Right atrium auricular region (tissue), 2 donors: ENCODE data around the gene PEPD. TPM values are rescaled to one million over a fixed set of nuclear protein-coding genes. Genes with fewer than 3 reads are reported as not detected.

Experiments used
- DNase-seq: peaks from one replicate; pipeline ENCODE4 v3.0.0-alpha.2; 2019; ENCODE audit warnings: low spot score
- H3K27ac ChIP-seq, 2 donors: fragments of 200-600 bp; sonication (generic); 1 replicate in 1 of 2; 2 replicates in 1 of 2; pipeline ENCODE4 v1.5.1; 2016 to 2019
- H3K27me3 ChIP-seq, 2 donors: fragments of 200-600 bp; sonication (generic); one replicate each; pipeline versions ENCODE4 v1.5.1 to v1.6.0; 2017 to 2019
- H3K36me3 ChIP-seq: fragments of 200-600 bp; sonication (generic); one replicate; pipeline ENCODE4 v1.5.1; 2016
- H3K4me1 ChIP-seq, 2 donors: fragments of 200-600 bp; sonication (generic); one replicate each; pipeline versions ENCODE4 v1.5.1 to v1.6.0; 2017 to 2019
- H3K4me3 ChIP-seq, 2 donors: fragments of 200-600 bp; sonication (generic); 1 replicate in 1 of 2; 2 replicates in 1 of 2; pipeline ENCODE4 v1.5.1; 2017 to 2019; ENCODE audit warnings: mild to moderate bottlenecking in 1 of 2, moderate library complexity in 1 of 2
- H3K9me3 ChIP-seq, 2 donors: fragments of 200-600 bp; sonication (generic); one replicate each; pipeline ENCODE4 v1.5.1; 2019
- total RNA-seq, 2 donors: library from RNA; depleted of rRNA; stranded (reverse); fragments of >200 nt; gene quantifications; one replicate each; pipeline ENCODE4 v1.1.0, GENCODE V29; 2016
- TF ChIP-seq, protein P1 (sequence below), 2 donors: fragments of 200-600 bp; sonication (generic); IDR thresholded peaks; one replicate each; pipeline ENCODE4 v1.5.1; 2019; ENCODE audit warnings: antibody characterized with exemption in 2 of 2

Gene PEPD
- total RNA-seq, 2 donors from 2014 or later: 27.1 to 38.9 TPM

GRCh38 chr19:33456845-33457220 lies 64.8 kb downstream of the PEPD start:
- H3K9me3 ChIP-seq: no peaks in the 10 kb centered on the region
- H3K4me1 ChIP-seq: no peaks in the 10 kb centered on the region
- no peak for DNase-seq
- no peaks in the 10 kb centered on the region for H3K27me3 ChIP-seq
- H3K36me3 ChIP-seq: peaks cover 8% of the 10 kb centered on the region
- TF ChIP-seq, protein P1, sequence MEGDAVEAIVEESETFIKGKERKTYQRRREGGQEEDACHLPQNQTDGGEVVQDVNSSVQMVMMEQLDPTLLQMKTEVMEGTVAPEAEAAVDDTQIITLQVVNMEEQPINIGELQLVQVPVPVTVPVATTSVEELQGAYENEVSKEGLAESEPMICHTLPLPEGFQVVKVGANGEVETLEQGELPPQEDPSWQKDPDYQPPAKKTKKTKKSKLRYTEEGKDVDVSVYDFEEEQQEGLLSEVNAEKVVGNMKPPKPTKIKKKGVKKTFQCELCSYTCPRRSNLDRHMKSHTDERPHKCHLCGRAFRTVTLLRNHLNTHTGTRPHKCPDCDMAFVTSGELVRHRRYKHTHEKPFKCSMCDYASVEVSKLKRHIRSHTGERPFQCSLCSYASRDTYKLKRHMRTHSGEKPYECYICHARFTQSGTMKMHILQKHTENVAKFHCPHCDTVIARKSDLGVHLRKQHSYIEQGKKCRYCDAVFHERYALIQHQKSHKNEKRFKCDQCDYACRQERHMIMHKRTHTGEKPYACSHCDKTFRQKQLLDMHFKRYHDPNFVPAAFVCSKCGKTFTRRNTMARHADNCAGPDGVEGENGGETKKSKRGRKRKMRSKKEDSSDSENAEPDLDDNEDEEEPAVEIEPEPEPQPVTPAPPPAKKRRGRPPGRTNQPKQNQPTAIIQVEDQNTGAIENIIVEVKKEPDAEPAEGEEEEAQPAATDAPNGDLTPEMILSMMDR (IDR thresholded peaks at IDR 0.05): no peak
- no peak overlapping the region for H3K27ac ChIP-seq
- H3K4me3 ChIP-seq: no peak overlapping the region

GRCh38 chr19:33456076-33456844 lies 65.3 kb downstream of the PEPD start:
- Histone ChIP-seq H3K27me3 (no peaks in the 10 kb centered on the region), H3K9me3 (no peaks in the 10 kb centered on the region), H3K36me3 (peaks cover 8% of the 10 kb centered on the region), H3K27ac (no peak overlapping the region), H3K4me1 (no peaks in the 10 kb centered on the region), H3K4me3 (no peak overlapping the region)
- DNase-seq: no peak
- TF ChIP-seq, protein P1 (IDR thresholded peaks at IDR 0.05): no peak

- H3K27me3 ChIP-seq: no peaks in the 10 kb centered on the region
- H3K36me3 ChIP-seq: no peaks in the 10 kb centered on the region
- DNase-seq: no peak
- no peaks in the 10 kb centered on the region for H3K4me1 ChIP-seq
- TF ChIP-seq, protein P1 (IDR thresholded peaks at IDR 0.05): no peak
- no peak overlapping the region for H3K27ac ChIP-seq
- H3K9me3 ChIP-seq: no peaks in the 10 kb centered on the region
- H3K4me3 ChIP-seq: no peak overlapping the region
These were observed 68.3 kb downstream of the PEPD start for GRCh38 chr19:33453265-33453664.

DNA sequence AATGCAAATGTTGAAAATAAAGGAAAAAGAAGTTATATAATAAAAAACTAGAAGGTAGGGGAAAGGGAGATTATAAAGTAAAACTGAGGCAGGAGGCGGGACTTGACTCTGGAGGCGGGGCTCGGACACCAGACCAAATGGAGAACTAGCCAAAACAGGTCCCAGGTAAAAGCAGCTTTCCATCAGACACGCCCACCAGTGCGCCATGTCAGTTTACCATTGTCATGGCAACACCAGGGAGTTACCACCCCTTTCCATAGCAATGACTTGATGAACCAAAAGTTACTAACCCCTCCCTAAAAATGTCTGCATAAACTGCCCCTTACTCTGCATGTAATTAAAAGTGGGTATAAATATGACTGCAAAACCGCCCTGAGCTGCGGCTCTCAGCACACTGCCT lies 70.9 kb downstream of the PEPD start:
- Histone ChIP-seq H3K4me3 (no peak overlapping the region), H3K36me3 (no peaks in the 10 kb centered on the region), H3K27ac (no peak overlapping the region), H3K27me3 (no peaks in the 10 kb centered on the region), H3K4me1 (no peaks in the 10 kb centered on the region), H3K9me3 (no peaks in the 10 kb centered on the region)
- no peak for DNase-seq
- TF ChIP-seq, protein P1 (IDR thresholded peaks at IDR 0.05): no peak

- DNase-seq: no peak
These were observed 71.8 kb downstream of the PEPD start for GRCh38 chr19:33449799-33450198.

More at GRCh38 chr19:33449799-33450198, 71.8 kb downstream of the PEPD start:
- Histone ChIP-seq H3K9me3 (no peaks in the 10 kb centered on the region), H3K27me3 (no peaks in the 10 kb centered on the region), H3K36me3 (no peaks in the 10 kb centered on the region), H3K4me1 (no peaks in the 10 kb centered on the region), H3K27ac (no peak overlapping the region), H3K4me3 (no peak overlapping the region)
- TF ChIP-seq, protein P1 (IDR thresholded peaks at IDR 0.05): no peak
